Peyer's patch (tissue), 4 donors: Measurements from ENCODE around the gene FAM241A. TPM values are rescaled to one million over a fixed set of nuclear protein-coding genes. Genes with fewer than 3 reads are reported as not detected.

ENCODE experiments used
- DNase-seq, 3 donors: peaks; one replicate each; pipeline ENCODE4 v3.0.0-alpha.2; 2017 to 2019
- H3K27ac ChIP-seq, 4 donors: fragments of 200-600 bp; sonication (generic); one replicate each; pipeline ENCODE4 v1.5.1; 2016 to 2019
- H3K27me3 ChIP-seq, 2 donors: fragments of 200-600 bp; sonication (generic); one replicate each; pipeline ENCODE4 v1.5.1; 2019
- H3K36me3 ChIP-seq, 3 donors: fragments of 200-600 bp; sonication (generic); one replicate each; pipeline ENCODE4 v1.5.1; 2016 to 2019
- H3K4me1 ChIP-seq, 4 donors: fragments of 200-600 bp; sonication (generic); one replicate each; pipeline ENCODE4 v1.5.1; 2016 to 2019
- H3K4me3 ChIP-seq, 4 donors: fragments of 200-600 bp; sonication (generic); 1 replicate in 3 of 4; 2 replicates in 1 of 4; pipeline ENCODE4 v1.5.1; 2016 to 2019; ENCODE audit warnings: mild to moderate bottlenecking in 1 of 4
- H3K9me3 ChIP-seq, 4 donors: fragments of 200-600 bp; sonication (generic); one replicate each; pipeline ENCODE4 v1.5.1; 2016 to 2019; ENCODE audit warnings: mild to moderate bottlenecking in 1 of 4
- CTCF ChIP-seq, 6 experiments: fragments of 450-650 bp in 4 of 6; fragments of 200-600 bp in 2 of 6; sonication (generic) in 1 of 6; IDR thresholded peaks; one replicate each; pipeline ENCODE4 v1.5.1; 2017 to 2019; ENCODE audit warnings: antibody characterized with exemption in 6 of 6, mild to moderate bottlenecking in 3 of 6, moderate library complexity in 1 of 6
- POLR2A ChIP-seq, 2 donors: fragments of 450-650 bp; IDR thresholded peaks; one replicate each; pipeline ENCODE4 v1.5.1; 2017; ENCODE audit warnings: antibody characterized with exemption in 2 of 2, mild to moderate bottlenecking in 2 of 2, moderate library complexity in 2 of 2
- total RNA-seq, 4 donors: library from RNA; depleted of rRNA; stranded (reverse); fragments of >200 nt; gene quantifications; one replicate each; pipeline ENCODE4 v1.1.0, GENCODE V29; 2016

Gene FAM241A
- total RNA-seq, 4 donors from 2014 or later: 0.47 to 2.5 (median 1.2) TPM

- TF ChIP-seq CTCF (IDR thresholded peaks at IDR 0.05) (no peak), POLR2A (IDR thresholded peaks at IDR 0.05) (no peak)
- no peaks in the 10 kb centered on the region for H3K9me3 ChIP-seq
- no peaks in the 10 kb centered on the region for H3K4me1 ChIP-seq
- no peak overlapping the region for H3K4me3 ChIP-seq
- no peaks in the 10 kb centered on the region for H3K27me3 ChIP-seq
- DNase-seq: no peak
- no peaks in the 10 kb centered on the region for H3K36me3 ChIP-seq
- no peak overlapping the region for H3K27ac ChIP-seq
Observed at GRCh38 chr4:112213856-112214255, 68.6 kb downstream of the FAM241A start.

- no peaks in the 10 kb centered on the region for H3K9me3 ChIP-seq
- no peaks in the 10 kb centered on the region for H3K36me3 ChIP-seq
- TF ChIP-seq CTCF (IDR thresholded peaks at IDR 0.05): peak; percentile 20 to 83 (median 65)
- no peak for TF ChIP-seq POLR2A (IDR thresholded peaks at IDR 0.05)
- DNase-seq: no peak
- no peaks in the 10 kb centered on the region for H3K4me1 ChIP-seq
- H3K4me3 ChIP-seq: no peak overlapping the region
- no peaks in the 10 kb centered on the region for H3K27me3 ChIP-seq
- no peak overlapping the region for H3K27ac ChIP-seq
Observed at GRCh38 chr4:112214390-112215264, 69.4 kb downstream of the FAM241A start.

- H3K9me3 ChIP-seq: no peaks in the 10 kb centered on the region
Observed at GRCh38 chr4:112219826-112220366, 74.6 kb downstream of the FAM241A start.

GRCh38 chr4:112222219-112222955, 77.1 kb downstream of the FAM241A start:
- no peak overlapping the region for H3K4me3 ChIP-seq
- H3K4me1 ChIP-seq: no peaks in the 10 kb centered on the region
- DNase-seq: no peak
- H3K27me3 ChIP-seq: no peaks in the 10 kb centered on the region
- no peaks in the 10 kb centered on the region for H3K36me3 ChIP-seq
- H3K27ac ChIP-seq: no peak overlapping the region
- no peaks in the 10 kb centered on the region for H3K9me3 ChIP-seq
- no peak for TF ChIP-seq POLR2A (IDR thresholded peaks at IDR 0.05)
- TF ChIP-seq CTCF (IDR thresholded peaks at IDR 0.05): no peak

More at GRCh38 chr4:112219826-112220366, 74.6 kb downstream of the FAM241A start:
- Histone ChIP-seq H3K4me1 (no peaks in the 10 kb centered on the region), H3K4me3 (no peak overlapping the region), H3K27ac (no peak overlapping the region), H3K36me3 (no peaks in the 10 kb centered on the region), H3K27me3 (no peaks in the 10 kb centered on the region)
- no peak for DNase-seq
- TF ChIP-seq POLR2A (IDR thresholded peaks at IDR 0.05): no peak
- TF ChIP-seq CTCF (IDR thresholded peaks at IDR 0.05): no peak

GRCh38 chr4:112225157-112225556, 79.9 kb downstream of the FAM241A start:
- H3K36me3 ChIP-seq: no peaks in the 10 kb centered on the region
- no peaks in the 10 kb centered on the region for H3K9me3 ChIP-seq
- H3K27ac ChIP-seq: no peak overlapping the region
- no peak for TF ChIP-seq POLR2A (IDR thresholded peaks at IDR 0.05)
- no peak for TF ChIP-seq CTCF (IDR thresholded peaks at IDR 0.05)
- H3K4me3 ChIP-seq: no peak overlapping the region
- no peak for DNase-seq
- H3K4me1 ChIP-seq: no peaks in the 10 kb centered on the region
- H3K27me3 ChIP-seq: no peaks in the 10 kb centered on the region
